ENCODE measurements around the gene COG1.
"Not testable (repeated sequence)": the region's sequence is repeated elsewhere in the genome, so short reads cannot be mapped to it uniquely, and the experiment has no call there.

COG1 gene

GRCh38 chr17:73192894-73193701 lies at the start of gene COG1:
Gene COG1, plus strand, starts transcription at chr17:73193055. Its CDS starts 15 bp downstream, at chr17:73193070.
- DNase-seq: no peak

- DNase-seq: not testable (repeated sequence)
Observed at GRCh38 chr17:73144209-73144608, 48.6 kb upstream of the COG1 start.

GRCh38 chr17:73145641-73146040 lies 47.2 kb upstream of the COG1 start:
- no peak for DNase-seq

- DNase-seq: not testable (repeated sequence)
Observed at GRCh38 chr17:73147791-73148190, 45.1 kb upstream of the COG1 start.

GRCh38 chr17:73148540-73149334 lies 44.1 kb upstream of the COG1 start:
- DNase-seq: no peak

- DNase-seq: not testable (repeated sequence)
Observed at GRCh38 chr17:73150622-73151300, 42.1 kb upstream of the COG1 start.

- no peak for DNase-seq
Observed at GRCh38 chr17:73151916-73152632, 40.8 kb upstream of the COG1 start.

GRCh38 chr17:73155410-73156165 lies 37.3 kb upstream of the COG1 start:
- no peak for DNase-seq

- no peak for DNase-seq
Observed at GRCh38 chr17:73156166-73156840, 36.6 kb upstream of the COG1 start.

GRCh38 chr17:73156887-73157520 lies 35.9 kb upstream of the COG1 start:
- DNase-seq: no peak

- DNase-seq: no peak
Observed at GRCh38 chr17:73157521-73157890, 35.3 kb upstream of the COG1 start.

- no peak for DNase-seq
Observed at GRCh38 chr17:73158133-73158532, 34.7 kb upstream of the COG1 start.

- DNase-seq: no peak
Observed at GRCh38 chr17:73160980-73161630, 31.8 kb upstream of the COG1 start.

- DNase-seq: no peak
Observed at GRCh38 chr17:73163043-73163442, 29.8 kb upstream of the COG1 start.

GRCh38 chr17:73165616-73166404 lies 27.0 kb upstream of the COG1 start:
- DNase-seq: no peak

- DNase-seq: no peak
Observed at GRCh38 chr17:73166731-73167581, 25.9 kb upstream of the COG1 start.

GRCh38 chr17:73168667-73169066 lies 24.2 kb upstream of the COG1 start:
- DNase-seq: no peak

- peak; percentile 10 for DNase-seq
Observed at GRCh38 chr17:73170324-73170723, 22.5 kb upstream of the COG1 start.

GRCh38 chr17:73172252-73172651 lies 20.6 kb upstream of the COG1 start:
- no peak for DNase-seq

Measured in NCI-H1417 treated with DMSO at 0.1 percent for 48 hours (cell line).